Left ventricle myocardium inferior (tissue), 1 donor: ENCODE measurements around the gene IL16. TPM values are rescaled to one million over a fixed set of nuclear protein-coding genes. Genes with fewer than 3 reads are reported as not detected.

Experiments
- DNase-seq: peaks from one replicate; pipeline ENCODE4 v3.0.0-alpha.2; 2020
- H3K27ac ChIP-seq: fragments of 200-600 bp; replicated peaks from 2 replicates; pipeline ENCODE4 v1.8.0; 2021
- H3K27me3 ChIP-seq: fragments of 200-600 bp; 2 replicates; pipeline ENCODE4 v1.8.0; 2021; ENCODE audit warnings: low read depth
- H3K36me3 ChIP-seq: fragments of 200-600 bp; 2 replicates; pipeline ENCODE4 v1.8.0; 2021
- H3K4me1 ChIP-seq: fragments of 200-600 bp; 2 replicates; pipeline ENCODE4 v1.8.0; 2021
- H3K4me3 ChIP-seq: fragments of 200-600 bp; 2 replicates; pipeline ENCODE4 v1.8.0; 2021; ENCODE audit warnings: mild to moderate bottlenecking, moderate library complexity
- H3K9me3 ChIP-seq: fragments of 200-600 bp; replicated peaks from 2 replicates; pipeline ENCODE4 v1.8.0; 2021
- CTCF ChIP-seq: fragments of 200-600 bp; IDR thresholded peaks from 2 replicates; pipeline ENCODE4 v1.8.0; 2021; ENCODE audit warnings: antibody characterized with exemption, mild to moderate bottlenecking, borderline replicate concordance
- intact Hi-C: fragments of 100-400 bp; cut with micrococcal nuclease; formaldehyde crosslinking; loops from one replicate; pipeline ENCODE4 v1.11.0; 2022
- total RNA-seq: library from RNA; stranded (reverse); fragmentation: NEBNext Ultra II Directional; extraction: Animal tissue kit (Norgen Biotek cat#: 25700); gene quantifications from one replicate; pipeline ENCODE4 v1.2.1, GENCODE V29; 2021
- donor health status: DM: no; HTN: yes; CAD: no; lungs with severe emphysema.

IL16 gene
- total RNA-seq, 1 donor from 2014 or later: 3.8 TPM

DNA sequence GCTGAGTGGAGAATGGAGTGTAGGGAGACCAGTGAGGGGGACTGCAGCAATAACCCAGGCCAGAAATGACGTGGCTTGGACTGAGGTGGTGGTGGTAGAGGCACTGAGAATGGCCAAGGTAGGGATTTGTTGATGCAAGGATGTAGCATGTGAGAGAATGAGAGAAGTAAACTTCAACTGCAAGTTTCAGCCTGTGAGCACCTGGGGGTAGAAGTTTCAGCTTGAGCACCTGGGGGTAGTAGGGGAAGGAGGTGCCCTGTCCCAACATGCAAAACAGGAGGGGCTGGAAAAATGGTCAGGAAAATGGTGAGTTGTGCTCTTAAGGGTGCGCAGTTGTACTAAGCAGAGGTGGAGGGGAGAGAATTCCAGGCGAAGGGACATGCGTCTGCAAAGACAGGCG lies 31.0 kb downstream of the IL16 start:
- Histone ChIP-seq H3K9me3 (peaks cover 8% of the 10 kb centered on the region), H3K27me3 (no peaks in the 10 kb centered on the region), H3K4me1 (peaks cover 31% of the 10 kb centered on the region), H3K4me3 (no peak overlapping the region), H3K27ac (no peak overlapping the region), H3K36me3 (peaks cover 7% of the 10 kb centered on the region)
- DNase-seq: no peak
- intact Hi-C loops: no loop called here
- no peak for TF ChIP-seq CTCF

DNA sequence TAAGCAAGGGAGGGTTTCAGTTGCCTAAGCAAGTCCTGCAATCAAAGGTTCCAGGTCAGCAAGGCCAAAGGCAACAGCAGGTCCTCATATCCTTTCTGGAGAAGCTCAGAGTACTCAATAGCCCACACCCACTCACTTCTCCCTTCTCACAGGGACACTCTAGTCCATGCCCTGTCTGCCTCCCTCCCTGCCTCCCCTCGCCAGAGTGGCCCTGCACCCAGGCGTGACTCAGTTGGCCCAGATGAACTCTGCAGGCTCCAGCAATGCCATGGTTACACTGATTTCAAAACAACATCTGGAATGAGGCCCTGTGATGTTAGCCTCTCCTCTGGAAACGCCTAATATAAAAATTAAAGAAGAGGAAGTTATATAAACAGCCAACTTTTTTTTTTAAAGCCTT lies 32.9 kb downstream of the IL16 start:
- Histone ChIP-seq H3K4me3 (no peak overlapping the region), H3K4me1 (peaks cover 26% of the 10 kb centered on the region), H3K9me3 (peaks cover 12% of the 10 kb centered on the region), H3K27ac (peak overlapping the region; percentile 60), H3K36me3 (peaks cover 7% of the 10 kb centered on the region), H3K27me3 (no peaks in the 10 kb centered on the region)
- TF ChIP-seq CTCF: no peak
- DNase-seq: peak; percentile 40
- intact Hi-C loops: no loop called here

DNA sequence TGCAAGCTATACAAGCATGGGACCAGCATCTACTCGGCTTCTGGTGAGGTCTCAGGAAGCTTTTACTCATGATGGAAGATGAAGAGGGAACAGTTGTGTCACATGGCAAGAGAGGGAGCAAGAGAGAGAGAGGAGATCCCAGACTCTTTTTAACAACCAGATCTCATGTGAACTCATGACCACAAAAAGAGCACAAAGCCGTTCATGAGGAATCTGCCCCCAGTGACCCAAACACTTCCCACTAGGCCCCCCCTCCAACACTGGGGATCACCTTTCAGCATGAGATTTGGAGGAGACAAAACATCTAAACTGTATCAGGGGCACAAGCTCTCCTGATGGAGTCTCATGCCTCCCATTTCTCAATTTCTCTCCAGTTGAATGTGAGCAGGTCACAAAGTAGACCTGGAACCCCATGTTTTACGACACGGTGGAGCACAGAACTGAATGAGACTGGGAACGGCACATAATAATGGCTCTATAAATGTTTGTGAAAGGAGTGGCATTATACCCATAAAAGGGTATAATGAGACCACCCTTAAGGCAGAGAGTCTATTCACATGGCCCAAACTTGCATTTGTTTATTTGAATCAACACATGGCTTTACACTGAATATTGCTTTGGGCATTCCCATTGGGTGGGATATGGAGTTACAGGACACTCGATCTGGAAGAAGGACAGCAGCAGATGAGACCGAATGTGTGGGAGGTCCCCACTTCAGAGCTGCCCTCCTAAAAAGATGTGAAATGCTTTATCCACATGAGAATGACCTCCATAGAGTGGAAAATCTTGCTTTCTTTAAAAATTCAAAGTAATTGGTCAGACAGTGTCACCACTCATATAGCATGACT lies 38.8 kb downstream of the IL16 start:
- H3K9me3 ChIP-seq: peaks cover 18% of the 10 kb centered on the region
- TF ChIP-seq CTCF: no peak
- intact Hi-C loops: no loop called here
- no peak overlapping the region for H3K4me3 ChIP-seq
- peak overlapping the region; percentile 41 for H3K27ac ChIP-seq
- H3K4me1 ChIP-seq: peaks cover 3% of the 10 kb centered on the region
- no peaks in the 10 kb centered on the region for H3K27me3 ChIP-seq
- no peak for DNase-seq
- H3K36me3 ChIP-seq: no peaks in the 10 kb centered on the region

DNA sequence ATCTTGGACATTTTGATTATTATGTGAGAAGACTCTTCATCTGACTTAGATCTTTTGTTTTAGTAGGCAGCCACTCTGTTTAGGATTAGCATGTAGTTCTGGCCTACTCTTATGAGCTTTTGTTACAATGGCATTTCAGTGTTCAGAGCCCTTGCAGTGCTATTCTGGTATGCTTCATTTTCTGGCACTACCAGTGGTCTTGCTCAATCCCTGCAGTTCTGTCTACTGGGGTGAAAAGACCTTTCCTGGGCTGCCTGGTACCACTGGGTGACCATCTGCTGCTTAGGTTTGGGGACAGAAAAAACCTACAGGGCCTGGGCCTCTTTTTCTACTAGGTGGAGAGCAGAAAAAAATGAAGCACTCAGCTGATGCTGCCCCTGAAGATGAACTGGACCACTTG lies 42.5 kb downstream of the IL16 start:
- no peaks in the 10 kb centered on the region for H3K27me3 ChIP-seq
- no peak for DNase-seq
- H3K4me3 ChIP-seq: no peak overlapping the region
- no peaks in the 10 kb centered on the region for H3K36me3 ChIP-seq
- no peaks in the 10 kb centered on the region for H3K4me1 ChIP-seq
- H3K9me3 ChIP-seq: peaks cover 43% of the 10 kb centered on the region
- intact Hi-C loops: no loop called here
- TF ChIP-seq CTCF: no peak
- H3K27ac ChIP-seq: no peak overlapping the region

- Histone ChIP-seq H3K36me3 (no peaks in the 10 kb centered on the region), H3K9me3 (peaks cover 45% of the 10 kb centered on the region), H3K4me3 (no peak overlapping the region), H3K27ac (no peak overlapping the region), H3K4me1 (no peaks in the 10 kb centered on the region), H3K27me3 (no peaks in the 10 kb centered on the region)
- intact Hi-C loops: no loop called here
- TF ChIP-seq CTCF: no peak
- no peak for DNase-seq
Observed at GRCh38 chr15:81242778-81243177, 46.1 kb downstream of the IL16 start.
